Panc1 (cell line): ENCODE measurements around the gene SCN2B. TPM values are rescaled to one million over a fixed set of nuclear protein-coding genes. Genes with fewer than 3 reads are reported as not detected.
"Not testable (repeated sequence)": the region's sequence is repeated elsewhere in the genome, so short reads cannot be mapped to it uniquely, and the experiment has no call there.

Experiments
- ATAC-seq: fragments of 200-7000 bp; cut with Tn5 transposase; 2 replicates; pipeline ENCODE4 v1.9.1; 2020; ENCODE audit warnings: mild to moderate bottlenecking, moderate library complexity
- BruUV-seq: library from RNA; stranded (reverse); fragments of 400-500 nt; replicated peaks from 2 replicates; lab custom pipeline; 2021; lab: Mats Ljungman, UMichigan
- CTCF ChIA-PET: fragments of 300-600 bp; sonication (Branson Sonifier 250); formaldehyde crosslinking; loops from one replicate; lab custom pipeline; 2022; ENCODE audit warnings: antibody characterized with exemption; lab: Charles Lee
- POLR2A ChIA-PET: fragments of 300-600 bp; sonication (Branson Sonifier 250); formaldehyde crosslinking; loops from one replicate; lab custom pipeline; 2022; ENCODE audit warnings: antibody characterized with exemption; lab: Charles Lee
- DNase-seq: peaks from one replicate; pipeline ENCODE4 v3.0.0-alpha.2; 2010; ENCODE audit warnings: low read depth, low spot score
- H3K27ac ChIP-seq: 2 replicates; pipeline ENCODE4 v1.5.1; 2011; ENCODE audit warnings: mild to moderate bottlenecking, low read length, inconsistent platforms
- H3K27me3 ChIP-seq: fragments of 200-500 bp; sonication (Bioruptor generic); 2 replicates; pipeline ENCODE4 v1.6.0; 2014; ENCODE audit warnings: low read length, inconsistent platforms; ENCODE audit not compliant: control insufficient read depth, insufficient read depth
- H3K36me3 ChIP-seq: fragments of 200-500 bp; sonication (Bioruptor generic); 2 replicates; pipeline ENCODE4 v1.5.1; 2014; ENCODE audit warnings: inconsistent platforms, mild to moderate bottlenecking, low read length, moderate library complexity; ENCODE audit not compliant: control insufficient read depth, insufficient read depth
- H3K4me1 ChIP-seq: 2 replicates; pipeline ENCODE4 v1.5.1; 2011; ENCODE audit warnings: inconsistent platforms, mild to moderate bottlenecking, low read length, moderate library complexity; ENCODE audit not compliant: control insufficient read depth, insufficient read depth
- H3K4me3 ChIP-seq, 2 experiments: 2 replicates each; pipeline ENCODE4 v1.5.1; 2011 to 2012; ENCODE audit warnings: low read depth in 2 of 2, low read length in 2 of 2, mild to moderate bottlenecking in 2 of 2, inconsistent platforms in 1 of 2, moderate library complexity in 1 of 2
- H3K9me3 ChIP-seq: fragments of 200-500 bp; sonication (Bioruptor generic); 2 replicates; pipeline ENCODE4 v1.5.1; 2014; ENCODE audit warnings: low read depth, mild to moderate bottlenecking, inconsistent platforms, low read length, moderate library complexity; ENCODE audit not compliant: control insufficient read depth, insufficient read depth
- CTCF ChIP-seq: fragments of 450-650 bp; IDR thresholded peaks from 2 replicates; pipeline ENCODE4 v1.5.1; 2017; ENCODE audit warnings: mild to moderate bottlenecking
- REST ChIP-seq, 2 experiments: IDR thresholded peaks; 2 replicates each; pipeline ENCODE4 v1.6.1; 2011 to 2012; ENCODE audit warnings: low read depth in 2 of 2, control low read depth in 1 of 2, low read length in 1 of 2, mild to moderate bottlenecking in 1 of 2, moderate library complexity in 1 of 2; ENCODE audit not compliant: insufficient read depth in 1 of 2
- SIN3A ChIP-seq: IDR thresholded peaks from 2 replicates; pipeline ENCODE4 v1.6.1; 2012; ENCODE audit warnings: low read depth, mild to moderate bottlenecking, low read length, moderate library complexity, borderline replicate concordance; ENCODE audit not compliant: insufficient read depth
- TCF7L2 ChIP-seq: IDR thresholded peaks from 2 replicates; pipeline ENCODE4 v1.6.1; 2011; ENCODE audit warnings: mild to moderate bottlenecking, low read depth, low read length, inconsistent platforms
- in situ Hi-C: cut with HindIII; loops from 2 replicates; pipeline ENCODE4 v1.10.0; 2016; ENCODE audit warnings: low sequenced_read_pairs, low pct_unique_long_range_greater_than_20kb
- intact Hi-C: fragments of 100-400 bp; cut with micrococcal nuclease; formaldehyde crosslinking; loops from one replicate; pipeline ENCODE4 v1.10.0; 2022; ENCODE audit not compliant: unreplicated experiment
- total RNA-seq: library from RNA; stranded (reverse); gene quantifications from one replicate; pipeline ENCODE4 v1.2.1, GENCODE V29; 2021; ENCODE audit not compliant: unreplicated experiment

Gene SCN2B
- total RNA-seq, 1 experiment from 2014 or later, result not detected

GRCh38 chr11:118193910-118194566 lies 17.6 kb upstream of the SCN2B start:
- Histone ChIP-seq H3K9me3 (no peaks in the 10 kb centered on the region), H3K4me1 (0 out of 2 replicates have a peak, but pooled peaks cover 3% of the 10 kb centered on the region), H3K4me3 (no peak overlapping the region), H3K27me3 (0 out of 2 replicates have a peak, but pooled peaks cover 3% of the 10 kb centered on the region), H3K27ac (no peak overlapping the region), H3K36me3 (no peaks in the 10 kb centered on the region)
- TF ChIP-seq SIN3A (no peak), REST (IDR thresholded peaks at IDR 0.05; ENCODE audit: insufficient read depth in 1 of 2, low read depth in 2 of 2, low read length in 1 of 2) (no peak), CTCF (no peak), TCF7L2 (no peak)
- BruUV-seq, result no TSS peak
- intact Hi-C loops (loop anchor here (10.0 kb wide), 1 partner anchor 291 kb away; no protein-coding TSS in a partner anchor), in situ Hi-C loops (no loop called here)
- ChIA-PET POLR2A (interaction anchor here (0.6 kb wide), 1 partner anchor 15 kb away, joined by 3 read pairs; no protein-coding TSS in a partner anchor), CTCF (no interaction called here)
- DNase-seq (no peak), ATAC-seq (no peak)

GRCh38 chr11:118192817-118193216 lies 16.4 kb upstream of the SCN2B start:
- DNase-seq, POLR2A ChIA-PET, H3K36me3 ChIP-seq, CTCF ChIA-PET, H3K27ac ChIP-seq, ATAC-seq, H3K9me3 ChIP-seq, BruUV-seq, H3K27me3 ChIP-seq, H3K4me1 ChIP-seq, H3K4me3 ChIP-seq, in situ Hi-C loops: not testable (repeated sequence)
- intact Hi-C loops, result loop anchor here (10.0 kb wide), 1 partner anchor 292 kb away; no protein-coding TSS in a partner anchor

- CTCF ChIA-PET, H3K4me1 ChIP-seq, BruUV-seq: not testable (repeated sequence)
Measured at GRCh38 chr11:118190942-118191506, 14.6 kb upstream of the SCN2B start.

More at GRCh38 chr11:118190942-118191506, 14.6 kb upstream of the SCN2B start:
- H3K4me3 ChIP-seq, POLR2A ChIA-PET, ATAC-seq, H3K36me3 ChIP-seq, H3K9me3 ChIP-seq, DNase-seq, H3K27me3 ChIP-seq, H3K27ac ChIP-seq, in situ Hi-C loops: not testable (repeated sequence)
- intact Hi-C loops, result loop anchor here (10.0 kb wide), 1 partner anchor 294 kb away; no protein-coding TSS in a partner anchor
